LNCAP (cell line): ENCODE measurements around the gene SPRYD7.

Experiments
- TF ChIP-seq, protein P1 (sequence below): fragments of 450-650 bp; IDR thresholded peaks from 2 replicates; pipeline ENCODE4 v1.5.1; 2017; ENCODE audit warnings: mild to moderate bottlenecking

SPRYD7 gene

DNA sequence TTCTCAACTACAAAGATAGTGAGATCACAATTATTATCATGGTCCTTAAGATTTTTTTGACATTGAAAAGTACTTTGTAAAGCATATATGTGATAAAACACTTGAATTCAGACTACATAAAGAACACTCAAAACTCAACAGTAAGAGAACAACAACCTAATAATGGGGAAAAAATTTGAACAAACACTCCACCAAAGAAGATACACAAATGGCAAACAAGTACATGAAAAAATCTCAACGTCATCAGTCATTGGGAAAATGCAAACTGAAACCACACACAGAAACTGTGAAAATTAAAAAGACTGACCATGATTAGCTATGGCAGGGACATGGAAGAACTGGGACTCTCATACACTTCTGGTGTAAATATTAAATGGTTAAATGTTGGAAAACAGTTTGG lies 70.9 kb downstream of the SPRYD7 start:
- TF ChIP-seq, protein P1, sequence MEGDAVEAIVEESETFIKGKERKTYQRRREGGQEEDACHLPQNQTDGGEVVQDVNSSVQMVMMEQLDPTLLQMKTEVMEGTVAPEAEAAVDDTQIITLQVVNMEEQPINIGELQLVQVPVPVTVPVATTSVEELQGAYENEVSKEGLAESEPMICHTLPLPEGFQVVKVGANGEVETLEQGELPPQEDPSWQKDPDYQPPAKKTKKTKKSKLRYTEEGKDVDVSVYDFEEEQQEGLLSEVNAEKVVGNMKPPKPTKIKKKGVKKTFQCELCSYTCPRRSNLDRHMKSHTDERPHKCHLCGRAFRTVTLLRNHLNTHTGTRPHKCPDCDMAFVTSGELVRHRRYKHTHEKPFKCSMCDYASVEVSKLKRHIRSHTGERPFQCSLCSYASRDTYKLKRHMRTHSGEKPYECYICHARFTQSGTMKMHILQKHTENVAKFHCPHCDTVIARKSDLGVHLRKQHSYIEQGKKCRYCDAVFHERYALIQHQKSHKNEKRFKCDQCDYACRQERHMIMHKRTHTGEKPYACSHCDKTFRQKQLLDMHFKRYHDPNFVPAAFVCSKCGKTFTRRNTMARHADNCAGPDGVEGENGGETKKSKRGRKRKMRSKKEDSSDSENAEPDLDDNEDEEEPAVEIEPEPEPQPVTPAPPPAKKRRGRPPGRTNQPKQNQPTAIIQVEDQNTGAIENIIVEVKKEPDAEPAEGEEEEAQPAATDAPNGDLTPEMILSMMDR: no peak

DNA sequence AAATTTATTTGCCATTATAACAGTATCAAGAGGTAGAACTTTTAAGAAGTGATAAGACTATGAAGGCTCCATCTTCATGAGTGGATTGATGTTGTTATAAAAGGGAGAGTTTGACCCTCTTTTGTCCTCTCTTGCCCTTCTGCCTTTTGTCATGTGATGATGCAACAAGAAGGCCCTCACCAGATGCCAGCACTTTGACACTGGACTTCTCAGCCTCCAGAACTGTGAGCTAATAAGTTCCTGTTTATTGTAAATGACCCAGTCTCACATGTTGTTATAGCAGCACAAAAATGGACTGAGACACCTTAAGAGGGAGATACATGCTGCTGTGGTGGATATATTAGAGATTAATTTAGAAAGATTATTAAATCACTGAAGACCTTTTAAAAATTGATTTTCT lies 71.6 kb downstream of the SPRYD7 start:
- TF ChIP-seq, protein P1: no peak
